Measurements from ENCODE around the gene NNT. TPM values are rescaled to one million over a fixed set of nuclear protein-coding genes. Genes with fewer than 3 reads are reported as not detected.
"Not testable (repeated sequence)": the region's sequence is repeated elsewhere in the genome, so short reads cannot be mapped to it uniquely, and the experiment has no call there.

The NNT gene
- total RNA-seq, 3 donors from 2014 or later = 25.3 to 40.4 (median 26.0) TPM

GRCh38 chr5:43570450-43571158 is 32.4 kb upstream of the NNT start:
- no peaks in the 10 kb centered on the region for H3K27me3 Mint-ChIP-seq (ENCODE audit: low read depth)
- H3K9me3 Mint-ChIP-seq = no peaks in the 10 kb centered on the region
- no peaks in the 10 kb centered on the region for H3K4me1 Mint-ChIP-seq (ENCODE audit: low read depth)
- no peak for DNase-seq
- no peak overlapping the region for H3K4me3 Mint-ChIP-seq
- ATAC-seq = no peak
- peaks cover 8% of the 10 kb centered on the region for H3K36me3 Mint-ChIP-seq (ENCODE audit: insufficient read depth)

- Mint-ChIP-seq H3K4me3 (no peak overlapping the region), H3K4me1 (ENCODE audit: low read depth) (no peaks in the 10 kb centered on the region), H3K27me3 (ENCODE audit: low read depth) (no peaks in the 10 kb centered on the region), H3K36me3 (ENCODE audit: insufficient read depth) (peaks cover 12% of the 10 kb centered on the region), H3K9me3 (no peaks in the 10 kb centered on the region)
- ATAC-seq (no peak), DNase-seq (no peak)
Measured at GRCh38 chr5:43571237-43571636, 31.7 kb upstream of the NNT start.

GRCh38 chr5:43572357-43572756 is 30.6 kb upstream of the NNT start:
- no peaks in the 10 kb centered on the region for H3K27me3 Mint-ChIP-seq (ENCODE audit: low read depth)
- H3K36me3 Mint-ChIP-seq (ENCODE audit: insufficient read depth) = peaks cover 16% of the 10 kb centered on the region
- no peak overlapping the region for H3K4me3 Mint-ChIP-seq
- DNase-seq (no peak), ATAC-seq (no peak)
- no peaks in the 10 kb centered on the region for H3K4me1 Mint-ChIP-seq (ENCODE audit: low read depth)
- H3K9me3 Mint-ChIP-seq = no peaks in the 10 kb centered on the region

GRCh38 chr5:43573058-43573457 is 29.9 kb upstream of the NNT start:
- ATAC-seq (no peak), DNase-seq (no peak)
- H3K4me3 Mint-ChIP-seq = no peak overlapping the region
- peaks cover 16% of the 10 kb centered on the region for H3K36me3 Mint-ChIP-seq (ENCODE audit: insufficient read depth)
- H3K27me3 Mint-ChIP-seq (ENCODE audit: low read depth) = no peaks in the 10 kb centered on the region
- H3K9me3 Mint-ChIP-seq = no peaks in the 10 kb centered on the region
- no peaks in the 10 kb centered on the region for H3K4me1 Mint-ChIP-seq (ENCODE audit: low read depth)

- H3K27me3 Mint-ChIP-seq (ENCODE audit: low read depth); DNase-seq; H3K9me3 Mint-ChIP-seq; H3K4me1 Mint-ChIP-seq (ENCODE audit: low read depth); ATAC-seq; H3K4me3 Mint-ChIP-seq: not testable (repeated sequence)
- H3K36me3 Mint-ChIP-seq (ENCODE audit: insufficient read depth) = peaks cover 16% of the 10 kb centered on the region
Measured at GRCh38 chr5:43580402-43581210, 22.4 kb upstream of the NNT start.

- H3K27me3 Mint-ChIP-seq (ENCODE audit: low read depth) = no peaks in the 10 kb centered on the region
- no peaks in the 10 kb centered on the region for H3K4me1 Mint-ChIP-seq (ENCODE audit: low read depth)
- ATAC-seq (no peak), DNase-seq (no peak)
- H3K9me3 Mint-ChIP-seq = no peaks in the 10 kb centered on the region
- H3K4me3 Mint-ChIP-seq = no peak overlapping the region
- H3K36me3 Mint-ChIP-seq (ENCODE audit: insufficient read depth) = peaks cover 11% of the 10 kb centered on the region
Measured at GRCh38 chr5:43581398-43581797, 21.6 kb upstream of the NNT start.

- Mint-ChIP-seq H3K4me3 (no peak overlapping the region), H3K4me1 (ENCODE audit: low read depth) (no peaks in the 10 kb centered on the region), H3K36me3 (ENCODE audit: insufficient read depth) (peaks cover 8% of the 10 kb centered on the region), H3K9me3 (no peaks in the 10 kb centered on the region), H3K27me3 (ENCODE audit: low read depth) (no peaks in the 10 kb centered on the region)
- DNase-seq (no peak), ATAC-seq (no peak)
Measured at GRCh38 chr5:43582082-43583005, 20.6 kb upstream of the NNT start.

GRCh38 chr5:43583724-43584123 is 19.3 kb upstream of the NNT start:
- Mint-ChIP-seq H3K4me3 (no peak overlapping the region), H3K27me3 (ENCODE audit: low read depth) (no peaks in the 10 kb centered on the region), H3K4me1 (ENCODE audit: low read depth) (no peaks in the 10 kb centered on the region), H3K9me3 (no peaks in the 10 kb centered on the region), H3K36me3 (ENCODE audit: insufficient read depth) (peaks cover 10% of the 10 kb centered on the region)
- ATAC-seq = no peak
- no peak for DNase-seq

- Mint-ChIP-seq H3K4me1 (ENCODE audit: low read depth) (no peaks in the 10 kb centered on the region), H3K9me3 (no peaks in the 10 kb centered on the region), H3K4me3 (no peak overlapping the region), H3K36me3 (ENCODE audit: insufficient read depth) (peaks cover 10% of the 10 kb centered on the region), H3K27me3 (ENCODE audit: low read depth) (no peaks in the 10 kb centered on the region)
- no peak for ATAC-seq
- DNase-seq = no peak
Measured at GRCh38 chr5:43584166-43584699, 18.7 kb upstream of the NNT start.

GRCh38 chr5:43588842-43589241 is 14.1 kb upstream of the NNT start:
- Mint-ChIP-seq H3K27me3 (ENCODE audit: low read depth) (no peaks in the 10 kb centered on the region), H3K4me3 (no peak overlapping the region), H3K4me1 (ENCODE audit: low read depth) (no peaks in the 10 kb centered on the region), H3K9me3 (no peaks in the 10 kb centered on the region), H3K36me3 (ENCODE audit: insufficient read depth) (peaks cover 7% of the 10 kb centered on the region)
- no peak for DNase-seq
- ATAC-seq = no peak

GRCh38 chr5:43589310-43589709 is 13.7 kb upstream of the NNT start:
- no peak for DNase-seq
- peaks cover 7% of the 10 kb centered on the region for H3K36me3 Mint-ChIP-seq (ENCODE audit: insufficient read depth)
- H3K27me3 Mint-ChIP-seq (ENCODE audit: low read depth) = no peaks in the 10 kb centered on the region
- no peak for ATAC-seq
- no peaks in the 10 kb centered on the region for H3K4me1 Mint-ChIP-seq (ENCODE audit: low read depth)
- no peak overlapping the region for H3K4me3 Mint-ChIP-seq
- H3K9me3 Mint-ChIP-seq = no peaks in the 10 kb centered on the region

GRCh38 chr5:43590700-43591099 is 12.3 kb upstream of the NNT start:
- H3K4me1 Mint-ChIP-seq (ENCODE audit: low read depth) = no peaks in the 10 kb centered on the region
- H3K9me3 Mint-ChIP-seq = no peaks in the 10 kb centered on the region
- H3K4me3 Mint-ChIP-seq = no peak overlapping the region
- no peaks in the 10 kb centered on the region for H3K27me3 Mint-ChIP-seq (ENCODE audit: low read depth)
- ATAC-seq = no peak
- H3K36me3 Mint-ChIP-seq (ENCODE audit: insufficient read depth) = peaks cover 7% of the 10 kb centered on the region
- DNase-seq = no peak

- ATAC-seq = no peak
Measured at GRCh38 chr5:43592363-43592762, 10.6 kb upstream of the NNT start.

GRCh38 chr5:43598927-43599326 is 4.1 kb upstream of the NNT start:
- ATAC-seq; H3K4me3 Mint-ChIP-seq; H3K27me3 Mint-ChIP-seq (ENCODE audit: low read depth); H3K36me3 Mint-ChIP-seq (ENCODE audit: insufficient read depth); DNase-seq; H3K9me3 Mint-ChIP-seq: not testable (repeated sequence)
- peaks cover 27% of the 10 kb centered on the region for H3K4me1 Mint-ChIP-seq (ENCODE audit: low read depth)

More at GRCh38 chr5:43592363-43592762, 10.6 kb upstream of the NNT start:
- no peak for DNase-seq
- Mint-ChIP-seq H3K27me3 (ENCODE audit: low read depth) (no peaks in the 10 kb centered on the region), H3K4me1 (ENCODE audit: low read depth) (no peaks in the 10 kb centered on the region), H3K4me3 (no peak overlapping the region), H3K9me3 (no peaks in the 10 kb centered on the region), H3K36me3 (ENCODE audit: insufficient read depth) (peaks cover 8% of the 10 kb centered on the region)
